ENCODE results near the gene GEN1. TPM values are rescaled to one million over a fixed set of nuclear protein-coding genes. Genes with fewer than 3 reads are reported as not detected.
"Not testable (repeated sequence)": the region's sequence is repeated elsewhere in the genome, so short reads cannot be mapped to it uniquely, and the experiment has no call there.

The GEN1 gene
- polyA plus RNA-seq, 12 donors: 7.9 to 18.5 (median 12.8) TPM; not detected in 1

DNA sequence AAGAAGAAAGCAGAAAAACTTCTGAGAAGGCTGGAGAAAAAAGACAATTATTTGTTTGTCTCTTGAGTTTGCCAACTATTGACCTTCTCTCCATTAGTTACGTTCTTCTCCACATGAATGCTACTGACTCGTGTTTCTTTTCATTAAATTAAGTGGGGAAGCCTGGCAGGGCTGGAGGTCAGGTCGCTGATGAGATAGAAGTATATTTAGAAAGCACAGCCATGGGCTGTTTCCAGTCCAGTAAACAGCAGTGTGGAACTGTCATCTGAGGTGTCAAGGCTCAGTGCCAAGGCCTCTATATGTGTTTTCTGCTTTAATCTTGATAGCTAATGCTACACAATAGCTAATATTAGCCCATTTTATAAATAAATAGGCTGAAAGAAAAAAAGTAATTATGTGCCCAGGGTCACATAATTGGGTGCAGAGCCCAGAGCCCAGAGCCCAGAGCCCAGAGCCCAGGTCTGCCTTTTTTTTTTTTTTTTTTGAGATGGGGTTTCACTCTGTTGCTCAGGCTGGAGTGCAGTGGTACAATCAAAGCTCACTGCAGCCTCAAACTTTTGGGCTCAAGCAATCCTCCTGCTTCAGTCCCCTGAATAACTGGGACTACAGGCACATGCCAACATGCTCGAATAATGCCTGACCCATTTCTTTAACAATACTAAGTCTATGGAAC is 68.6 kb downstream of the GEN1 start:
- no peak for DNase-seq

DNA sequence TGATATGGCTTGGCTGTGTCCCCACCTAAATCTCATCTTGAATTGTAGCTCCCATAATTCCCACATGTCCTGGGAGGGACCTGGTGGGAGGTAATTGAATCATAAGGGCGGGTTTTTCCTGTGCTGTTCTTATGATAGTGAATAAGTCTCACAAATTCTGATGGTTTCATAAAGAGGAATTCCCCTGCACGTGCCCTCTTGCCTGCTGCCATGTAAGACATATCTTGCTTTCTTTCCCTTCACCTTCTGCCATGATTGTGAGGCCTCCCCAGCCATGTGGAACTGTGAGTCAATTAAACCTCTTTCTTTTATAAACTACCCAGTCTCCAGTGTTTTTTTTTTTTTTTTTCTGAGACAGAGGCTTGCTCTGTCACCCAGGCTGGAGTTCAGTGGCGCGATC is 69.7 kb downstream of the GEN1 start:
- not testable (repeated sequence) for DNase-seq

DNA sequence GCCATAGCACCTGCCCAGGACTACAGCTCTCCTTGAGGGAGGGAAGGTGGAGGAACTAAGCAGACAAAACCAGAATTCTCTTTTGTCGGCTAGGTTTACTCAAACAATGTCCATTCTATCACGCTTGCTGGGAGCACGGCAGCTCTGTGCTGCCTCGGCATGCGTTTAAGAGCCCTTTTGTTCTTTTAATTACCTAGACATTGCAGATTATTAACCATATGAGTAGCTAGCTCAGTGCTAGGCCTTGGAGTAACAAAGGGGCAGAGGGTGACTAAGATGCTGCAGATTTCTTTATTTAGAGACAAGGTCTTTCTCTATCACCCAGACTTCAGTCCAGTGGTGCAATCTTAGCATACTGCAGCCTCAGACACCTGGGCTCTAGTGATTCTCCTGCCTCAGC is 73.4 kb downstream of the GEN1 start:
- no peak for DNase-seq

DNA sequence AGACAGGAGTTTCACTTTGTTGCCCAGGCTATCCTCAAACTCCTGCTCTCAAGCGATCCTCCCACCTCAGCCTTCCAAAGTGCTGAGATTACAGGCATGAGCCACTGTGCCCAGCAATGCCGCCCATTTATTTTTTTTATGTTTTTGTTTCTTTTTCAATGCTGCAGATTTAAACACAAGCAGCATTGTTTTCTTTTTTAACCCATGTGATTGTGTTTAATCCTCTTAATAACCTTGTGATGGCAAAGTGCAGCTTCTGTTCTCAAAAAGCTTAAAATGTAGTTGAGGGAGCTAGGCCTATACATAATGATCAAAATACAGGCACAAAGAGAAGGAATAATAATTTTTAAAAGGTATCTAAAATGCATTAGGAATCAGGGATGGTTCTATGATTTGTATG is 73.8 kb downstream of the GEN1 start:
- no peak for DNase-seq

DNA sequence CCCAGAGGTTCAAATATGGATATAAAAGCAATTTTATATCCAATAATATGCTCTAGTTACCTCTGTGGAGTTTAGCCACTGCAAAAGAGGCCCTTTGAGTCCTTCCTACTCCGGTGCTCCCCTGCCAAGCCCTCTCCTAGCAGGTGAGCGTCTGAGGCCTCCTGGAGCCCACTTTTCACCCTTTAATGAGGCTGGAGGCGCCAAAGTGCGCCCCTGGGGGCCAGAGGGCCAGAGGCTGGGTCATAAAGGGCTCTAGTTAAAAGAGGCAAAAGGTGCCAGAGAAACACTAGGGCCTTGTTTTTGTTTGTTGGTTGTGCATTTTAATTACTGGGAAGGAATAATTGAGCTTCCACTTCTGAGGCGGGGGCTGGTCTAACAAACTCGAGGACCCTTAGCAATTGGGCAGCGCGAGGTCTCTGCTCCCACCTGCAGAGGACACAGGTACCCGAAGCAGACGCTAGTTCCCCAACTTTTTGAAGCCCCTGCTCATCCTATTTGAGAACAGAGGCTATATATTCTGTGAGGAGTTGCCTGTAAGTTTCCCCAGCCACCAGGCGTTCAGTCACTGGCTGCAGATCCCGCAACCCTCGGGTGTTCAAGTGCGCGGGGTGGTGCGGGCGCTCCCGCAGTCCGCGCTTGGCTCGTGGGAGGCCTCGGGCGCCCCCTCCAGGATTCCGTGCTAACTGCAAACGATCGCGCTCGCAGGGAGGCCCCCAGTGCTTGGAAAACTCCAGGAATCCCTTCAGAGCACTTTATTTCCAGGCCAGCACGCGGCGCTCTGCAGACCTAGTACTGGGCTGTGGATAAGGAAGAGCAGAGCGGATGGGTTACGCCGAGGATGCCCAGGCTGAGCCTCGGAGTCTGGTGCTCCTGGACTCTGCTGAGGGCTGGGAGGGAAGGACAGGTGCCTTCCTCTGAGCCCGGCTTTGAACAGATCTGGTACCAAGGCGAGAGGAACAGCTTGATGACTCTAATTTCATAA is 76.4 kb downstream of the GEN1 start:
- peak; percentile 77 for DNase-seq

DNA sequence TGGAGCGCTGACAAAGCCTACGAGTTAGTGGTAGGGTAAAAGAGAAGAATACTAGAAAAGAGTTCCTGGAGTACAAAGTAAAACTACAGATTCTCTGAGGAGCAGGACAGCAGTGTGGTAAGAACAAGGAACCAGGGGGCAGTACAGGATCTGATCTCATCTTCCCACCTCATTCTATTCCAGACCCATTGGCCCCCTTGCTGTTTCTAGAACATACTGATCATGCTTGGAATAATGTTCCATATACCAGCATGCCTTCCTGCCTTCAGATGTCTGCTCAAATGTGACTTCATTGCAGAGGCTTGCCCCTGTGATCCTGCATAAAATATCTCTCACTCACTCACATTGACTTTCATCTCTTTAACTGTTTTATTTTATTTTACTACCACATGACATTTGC is 81.6 kb downstream of the GEN1 start:
- DNase-seq: no peak

Other genes starting within 250 kb of the GEN1 start
- gene RAD51AP2, start 235.7 kb upstream of the GEN1 start, polyA plus RNA-seq (ENCODE audit: insufficient read length in 12 of 12): under 1 TPM in 9 of 12 donors, not detected in 3; 0.05 to 0.37 (median 0.09) TPM
- 1 to 10 TPM in 11 of 12 donors, not detected in 1; 2.3 to 7.6 (median 6.5) TPM for gene VSNL1, start 213.4 kb upstream of the GEN1 start, polyA plus RNA-seq (ENCODE audit: insufficient read length in 12 of 12)
- gene SMC6, start 328 bp upstream of the GEN1 start, polyA plus RNA-seq (ENCODE audit: insufficient read length in 12 of 12): 10 to 100 TPM in 11 of 12 donors, not detected in 1; 37.3 to 60.1 (median 47.0) TPM
- 1 to 10 TPM in 3 of 12 donors, under 1 TPM in 5, not detected in 4; 0.34 to 1.5 (median 0.77) TPM for gene MSGN1, start 62.3 kb downstream of the GEN1 start, polyA plus RNA-seq (ENCODE audit: insufficient read length in 12 of 12)
- gene KCNS3, start 124.5 kb downstream of the GEN1 start, polyA plus RNA-seq (ENCODE audit: insufficient read length in 12 of 12): 10 to 100 TPM in 4 of 12 donors, 1 to 10 TPM in 7, not detected in 1; 4.9 to 22.9 (median 7.2) TPM

Data from muscle of arm (tissue), 12 donors.